GM12878 (cell line): Measurements from ENCODE around the gene USH1C. TPM values are rescaled to one million over a fixed set of nuclear protein-coding genes. Genes with fewer than 3 reads are reported as not detected.

ENCODE experiments used
- ATAC-seq: fragments of 200-7000 bp; cut with Tn5 transposase; 3 replicates; pipeline ENCODE4 v1.9.1; 2020; ENCODE audit warnings: mild to moderate bottlenecking, moderate library complexity
- BruUV-seq: library from RNA; stranded (reverse); fragments of 400-500 nt; replicated peaks from 2 replicates; lab custom pipeline; 2021; lab: Mats Ljungman, UMichigan
- CTCF ChIA-PET: fragments of 300-600 bp; sonication (Branson Sonifier 250); formaldehyde crosslinking; extraction: SDS; loops from one replicate; lab custom pipeline; 2021; ENCODE audit warnings: inconsistent platforms; lab: Yijun Ruan, JAX
- POLR2A ChIA-PET: fragments of 350-600 bp; formaldehyde crosslinking; extraction: SDS; loops from one replicate; lab custom pipeline; 2021; ENCODE audit warnings: inconsistent platforms; lab: Charles Lee
- RAD21 ChIA-PET: fragments of 300-600 bp; sonication (Branson Sonifier 250); formaldehyde crosslinking; loops from one replicate; lab custom pipeline; 2023; ENCODE audit warnings: antibody characterized with exemption; ENCODE audit not compliant: unreplicated experiment; lab: Charles Lee
- SMC1A ChIA-PET: fragments of 300-600 bp; sonication (Branson Sonifier 250); formaldehyde crosslinking; loops from one replicate; lab custom pipeline; 2023; ENCODE audit not compliant: unreplicated experiment, uncharacterized antibody; lab: Charles Lee
- DNase-seq: peaks from one replicate; pipeline ENCODE4 v3.0.0-alpha.2; 2011; ENCODE audit warnings: low read depth, low spot score
- FAIRE-seq: peaks from 3 replicates; lab custom pipeline; 2011; peaks lifted over from hg19 to GRCh38; lab: Jason Lieb, UNC
- H2AFZ ChIP-seq: 2 replicates; pipeline ENCODE4 v1.6.0; 2011; ENCODE audit warnings: low read depth, low read length, control low read depth; ENCODE audit not compliant: control insufficient read depth
- H3K27ac ChIP-seq: 2 replicates; pipeline ENCODE4 v1.5.1; 2011; ENCODE audit warnings: control low read depth; ENCODE audit not compliant: control insufficient read depth, insufficient read depth
- H3K27me3 ChIP-seq, 2 experiments: replicated peaks in 1 of 2; 2 replicates each; pipeline versions ENCODE4 v1.6.0 to v1.6.1; 2011; ENCODE audit warnings: low read length in 1 of 2; ENCODE audit not compliant: control insufficient read depth in 2 of 2, insufficient read depth in 2 of 2
- H3K36me3 ChIP-seq, 2 experiments: 2 replicates each; pipeline ENCODE4 v1.5.1; 2011; ENCODE audit warnings: low read length in 1 of 2; ENCODE audit not compliant: control insufficient read depth in 2 of 2, insufficient read depth in 2 of 2
- H3K4me1 ChIP-seq: 2 replicates; pipeline ENCODE4 v1.6.1; 2011; ENCODE audit warnings: mild to moderate bottlenecking, low read length, moderate library complexity, mixed read lengths; ENCODE audit not compliant: control insufficient read depth, insufficient read depth
- H3K4me2 ChIP-seq: 2 replicates; pipeline ENCODE4 v1.6.0; 2011; ENCODE audit warnings: control low read depth; ENCODE audit not compliant: control insufficient read depth, insufficient read depth
- H3K4me3 ChIP-seq: fragments of 200-600 bp; sonication (generic); 2 replicates; pipeline ENCODE4 v1.5.1; 2016
- H3K79me2 ChIP-seq: 2 replicates; pipeline ENCODE4 v1.6.0; 2011; ENCODE audit warnings: low read length; ENCODE audit not compliant: control insufficient read depth, insufficient read depth
- H3K9ac ChIP-seq: 2 replicates; pipeline ENCODE4 v1.8.0; 2011; ENCODE audit warnings: low read length, control low read depth, mixed read lengths; ENCODE audit not compliant: control insufficient read depth, insufficient read depth
- H3K9me3 ChIP-seq: replicated peaks from 3 replicates; pipeline ENCODE4 v1.5.1; 2011; ENCODE audit warnings: mild to moderate bottlenecking, low read length; ENCODE audit not compliant: control insufficient read depth, insufficient read depth
- H4K20me1 ChIP-seq: 2 replicates; pipeline ENCODE4 v1.6.0; 2011; ENCODE audit not compliant: control insufficient read depth, insufficient read depth
- ATF3 ChIP-seq: IDR thresholded peaks from 2 replicates; pipeline ENCODE4 v1.6.1; 2011; ENCODE audit warnings: low read depth, mild to moderate bottlenecking, low read length, moderate library complexity, borderline replicate concordance; ENCODE audit errors: extremely low read depth
- CEBPB ChIP-seq, 2 experiments: fragments of 150-350 bp in 1 of 2; IDR thresholded peaks; 2 replicates each; pipeline ENCODE4 v1.6.1; 2012 to 2014; ENCODE audit warnings: low read depth in 2 of 2, low read length in 2 of 2, borderline replicate concordance in 1 of 2, inconsistent platforms in 1 of 2
- KAT2A ChIP-seq: conservative IDR thresholded peaks from 2 replicates; pipeline ENCODE4 v1.6.1; 2011; ENCODE audit warnings: low read depth, low read length; ENCODE audit not compliant: control insufficient read depth
- NFYA ChIP-seq: IDR thresholded peaks from 2 replicates; pipeline ENCODE4 v1.6.1; 2011; ENCODE audit warnings: low read depth, mild to moderate bottlenecking, low read length, improper control_type of control experiment, borderline replicate concordance
- RELA ChIP-seq: fragments of 450-650 bp; IDR thresholded peaks from 2 replicates; pipeline ENCODE4 v1.8.0; 2014; ENCODE audit warnings: borderline replicate concordance; ENCODE audit not compliant: partially characterized antibody
- TBL1XR1 ChIP-seq: IDR thresholded peaks from 2 replicates; pipeline ENCODE4 v1.6.1; 2012; ENCODE audit warnings: low read depth, low read length, improper control_type of control experiment
- ZNF274 ChIP-seq: IDR thresholded peaks from one replicate; pipeline ENCODE4 v1.8.0; 2011; ENCODE audit not compliant: insufficient read length, insufficient read depth
- WGBS: methylation state at CpG from one replicate; pipeline ENCODE4 v1.1.6; 2016; ENCODE audit warnings: low lambda C conversion rate; ENCODE audit not compliant: insufficient replicate concordance, insufficient coverage; ENCODE audit errors: missing lambda C conversion rate; 5-methylcytosine and 5-hydroxymethylcytosine counted together
- in situ Hi-C: fragments of 300-500 bp; cut with MboI; formaldehyde crosslinking; loops from 9 replicates; pipeline ENCODE4 v1.14.3; 2018; ENCODE audit warnings: mixed read lengths
- intact Hi-C: fragments of 100-400 bp; cut with micrococcal nuclease; formaldehyde crosslinking; loops from one replicate; pipeline ENCODE4 v1.14.2; 2022; ENCODE audit not compliant: unreplicated experiment
- polyA plus RNA-seq, 11 experiments: library from polyadenylated mRNA; depleted of rRNA in 4 of 11; unstranded in 6 of 11; stranded (reverse) in 5 of 11; fragments of >200 nt; fragmentation: Nextera tagmentation in 4 of 11; fragmentation: Illumina TruSeq in 1 of 11; extraction: Ambion mirVana in 4 of 11; extraction: Trizol in 1 of 11; gene quantifications; 1 replicate in 1 of 11; 2 replicates in 10 of 11; pipeline versions ENCODE4 v1.2.1 to v1.2.3, GENCODE V29; 2011 to 2016; ENCODE audit warnings: inconsistent platforms in 2 of 11, missing spikeins in 2 of 11, low read depth in 1 of 11
- total RNA-seq, 4 experiments: library from RNA; depleted of rRNA in 3 of 4; stranded (reverse); fragments of >200 nt in 3 of 4; fragmentation: Illumina TruSeq in 1 of 4; extraction: Trizol in 1 of 4; gene quantifications; 2 replicates each; pipeline versions ENCODE4 v1.2.1 to v1.2.3, GENCODE V29; 2013 to 2021

The USH1C gene
- total and polyA plus RNA-seq, 10 of the 15 experiments (the other 5 are each of a cell fraction or from before 2014, with no cell fraction given) = not detected

GRCh38 chr11:17519061-17519885 is 24.9 kb downstream of the USH1C start:
- SMC1A ChIA-PET = interaction anchor here (0.7 kb wide), 2 partner anchors 9 to 185 kb away, joined by 3 to 4 read pairs; no protein-coding TSS in a partner anchor
- POLR2A ChIA-PET = interaction anchor here (0.5 kb wide), 1 partner anchor 130 kb away, joined by 5 read pairs; no protein-coding TSS in a partner anchor
- RAD21 ChIA-PET = no interaction called here
- BruUV-seq = no TSS peak
- H3K9me3 ChIP-seq = no peaks in the 10 kb centered on the region
- no peak overlapping the region for H3K9ac ChIP-seq
- H3K4me2 ChIP-seq = no peak overlapping the region
- no peak overlapping the region for H2AFZ ChIP-seq
- H3K27ac ChIP-seq = no peak overlapping the region
- DNase-seq (no peak), ATAC-seq (no peak), FAIRE-seq (no peak)
- peaks cover 0 to 2% of the 10 kb centered on the region in 2 experiments; a peak in 2 of 4 replicates for H3K27me3 ChIP-seq
- 10% methylated on average over 7 of the region's 7 CpGs for WGBS
- H3K36me3 ChIP-seq = no peaks in the 10 kb centered on the region
- CTCF ChIA-PET = interaction anchor here (0.5 to 2.7 kb wide), 6 partner anchors 9 to 289 kb away, joined by 3 to 16 read pairs (median 4); partner anchors contain the start of gene KCNC1
- no peaks in the 10 kb centered on the region for H3K79me2 ChIP-seq
- in situ Hi-C loops (no loop called here), intact Hi-C loops (no loop called here)
- no peaks in the 10 kb centered on the region for H4K20me1 ChIP-seq
- H3K4me1 ChIP-seq = no peaks in the 10 kb centered on the region
- no peak overlapping the region for H3K4me3 ChIP-seq
- TF ChIP-seq CEBPB (IDR thresholded peaks at IDR 0.05; ENCODE audit: borderline replicate concordance in 1 of 2, low read depth in 2 of 2, low read length in 2 of 2) (no peak), TBL1XR1 (no peak), ATF3 (no peak), ZNF274 (no peak), RELA (no peak), KAT2A (no peak), NFYA (no peak)
